ENCODE data around the gene VWF. TPM values are rescaled to one million over a fixed set of nuclear protein-coding genes. Genes with fewer than 3 reads are reported as not detected.

The VWF gene
- total and polyA plus RNA-seq, 10 of the 15 experiments (the other 5 are each of a cell fraction or from before 2014, with no cell fraction given) = 0.08 to 0.23 TPM; not detected in 8

- TF ChIP-seq MEF2B (IDR thresholded peaks at IDR 0.05; ENCODE audit: partially characterized antibody, poor library complexity, severe bottlenecking) (peak; percentile 85), YBX1 (IDR thresholded peaks at IDR 0.05) (no peak), ATF2 (IDR thresholded peaks at IDR 0.05; ENCODE audit: low read length) (peak; percentile 92), SUZ12 (IDR thresholded peaks at IDR 0.05; ENCODE audit: unreplicated experiment) (no peak), TCF7 (IDR thresholded peaks at IDR 0.05; ENCODE audit: borderline replicate concordance) (0 out of 2 replicates have a peak, but pooled peaks have one; percentile 8), ESRRA (IDR thresholded peaks at IDR 0.05; ENCODE audit: low read length) (no peak), NBN (IDR thresholded peaks at IDR 0.05) (peak; percentile 41; the same call in 1 of the 2 replicates), MYC (IDR thresholded peaks at IDR 0.05; ENCODE audit: insufficient read depth, insufficient read length, insufficient replicate concordance, low read length, severe bottlenecking) (no peak), RBBP5 (conservative IDR thresholded peaks at IDR 0.05) (no peak), ZBTB33 (IDR thresholded peaks at IDR 0.05) (no peak), CREM (IDR thresholded peaks at IDR 0.05; ENCODE audit: low read depth) (peak; percentile 65), KDM1A (IDR thresholded peaks at IDR 0.05; ENCODE audit: borderline replicate concordance) (no peak), YY1 (IDR thresholded peaks at IDR 0.05; ENCODE audit: low read depth, low read length) (peak; percentile 48; the same call in 1 of the 2 replicates), FOXM1 (IDR thresholded peaks at IDR 0.05; ENCODE audit: low read depth, low read length) (no peak; the same call in 1 of the 2 replicates), GABPA (IDR thresholded peaks at IDR 0.05; ENCODE audit: low read depth) (no peak), NFYB (IDR thresholded peaks at IDR 0.05; ENCODE audit: insufficient read depth, low read depth, low read length) (no peak), PBX3 (IDR thresholded peaks at IDR 0.05; ENCODE audit: insufficient replicate concordance, low read depth, low read length) (no peak), E2F4 (IDR thresholded peaks at IDR 0.05; ENCODE audit: low read depth, low read length) (no peak), E2F8 (IDR thresholded peaks at IDR 0.05; ENCODE audit: low read depth, partially characterized antibody) (no peak), CEBPB (IDR thresholded peaks at IDR 0.05; ENCODE audit: borderline replicate concordance in 1 of 2, low read depth in 2 of 2, low read length in 2 of 2) (no peak), ZNF274 (IDR thresholded peaks at IDR 0.05; ENCODE audit: insufficient read depth, insufficient read length) (no peak)
Measured at GRCh38 chr12:6167327-6168280, 43.1 kb upstream of the VWF start (continued).
